Fibroblast of peridontal ligament (primary cell): ENCODE measurements around the gene BEND3.

ENCODE experiments used
- DNase-seq: peaks from one replicate; pipeline ENCODE4 v3.0.0-alpha.2; 2010; ENCODE audit errors: extremely low read depth

BEND3 gene

DNA sequence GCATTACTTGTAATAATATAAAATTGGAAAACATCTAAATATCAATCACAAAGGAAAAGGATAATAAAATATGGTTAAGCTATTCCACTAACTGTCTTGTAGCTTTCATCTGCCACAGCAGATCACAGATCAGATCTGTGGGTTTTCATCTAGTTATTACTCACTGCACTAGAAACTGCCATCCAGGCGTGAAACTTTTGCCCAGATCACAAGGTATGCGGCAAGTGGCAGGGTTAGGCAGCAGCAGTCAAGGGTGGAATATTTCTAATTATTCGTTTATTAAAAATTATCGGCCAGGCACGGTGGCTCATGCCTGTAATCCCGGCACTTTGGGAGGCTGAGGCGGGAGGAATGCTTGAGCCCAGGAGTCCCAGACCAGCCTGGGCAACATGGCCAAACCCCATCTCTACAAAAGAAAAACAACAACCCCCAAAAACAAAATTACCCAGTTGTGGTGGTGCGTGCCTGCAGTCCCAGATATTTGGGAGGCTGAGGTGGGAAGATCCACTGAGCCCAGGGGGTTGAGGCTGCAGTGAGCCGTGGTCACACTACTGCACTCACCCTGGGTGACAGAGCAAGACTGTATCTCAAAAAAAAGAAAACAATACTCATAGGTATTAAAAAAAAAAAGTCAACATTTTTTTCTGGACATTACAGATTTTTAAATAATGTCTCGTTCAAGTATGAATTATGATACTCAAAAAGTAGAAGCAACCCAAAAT is 32.1 kb downstream of the BEND3 start:
- DNase-seq = no peak

DNA sequence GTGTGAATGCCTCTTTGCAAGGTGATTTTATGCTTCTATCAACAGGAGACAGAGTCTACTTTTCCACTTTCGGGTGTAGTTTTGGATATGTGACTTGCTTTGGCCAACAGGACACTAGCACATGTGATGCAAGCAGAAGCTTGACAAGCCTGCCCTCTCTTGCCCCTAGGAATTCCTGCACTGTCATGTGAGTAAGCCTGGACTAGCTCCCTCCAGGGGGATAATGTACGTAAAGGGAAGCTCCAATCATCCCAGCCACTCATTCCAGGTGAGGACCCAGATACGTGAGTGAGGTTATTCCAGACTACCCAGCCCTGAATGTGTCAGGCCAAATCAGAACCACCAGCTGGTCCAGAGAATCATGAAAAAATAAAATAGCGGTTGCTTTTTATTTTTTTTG is 33.3 kb downstream of the BEND3 start:
- DNase-seq = no peak

DNA sequence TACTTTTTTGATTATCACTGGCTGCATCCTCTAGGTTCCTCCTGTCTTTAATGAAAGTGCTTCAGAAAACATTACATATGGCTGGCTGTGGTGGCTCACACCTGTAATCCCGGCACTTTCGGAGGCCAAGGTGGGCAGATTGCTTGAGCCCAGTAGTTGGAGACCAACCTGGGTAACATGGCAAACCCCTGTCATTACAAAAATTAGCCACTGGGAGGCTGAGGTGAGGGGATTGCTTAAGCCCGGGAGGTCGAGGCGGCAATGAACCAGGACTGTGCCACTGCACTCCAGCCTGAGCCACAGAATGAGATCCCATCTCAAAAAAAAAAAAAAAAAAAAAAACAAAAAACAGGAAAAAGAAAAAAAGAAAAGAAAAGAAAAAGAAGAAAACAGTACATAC is 35.3 kb downstream of the BEND3 start:
- DNase-seq = no peak

DNA sequence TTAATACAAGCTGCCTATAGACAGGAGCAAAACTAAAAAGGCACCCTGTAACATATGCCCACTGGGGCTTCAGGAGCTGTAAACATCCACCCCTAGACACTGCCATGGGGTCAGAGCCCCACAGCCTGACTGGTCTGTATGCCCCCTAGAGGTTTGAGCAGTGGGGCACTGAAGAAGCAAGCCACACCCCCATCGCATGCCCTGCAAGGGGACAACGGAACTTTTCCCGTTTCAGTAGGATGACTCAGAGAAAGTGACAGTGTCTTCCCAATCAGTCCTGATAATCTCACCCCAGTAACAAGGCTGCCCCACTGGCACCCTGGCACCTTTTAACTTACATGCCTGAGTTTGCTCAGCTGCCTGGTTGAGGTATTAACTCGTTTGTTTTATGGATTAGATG is 35.9 kb downstream of the BEND3 start:
- DNase-seq = no peak

DNA sequence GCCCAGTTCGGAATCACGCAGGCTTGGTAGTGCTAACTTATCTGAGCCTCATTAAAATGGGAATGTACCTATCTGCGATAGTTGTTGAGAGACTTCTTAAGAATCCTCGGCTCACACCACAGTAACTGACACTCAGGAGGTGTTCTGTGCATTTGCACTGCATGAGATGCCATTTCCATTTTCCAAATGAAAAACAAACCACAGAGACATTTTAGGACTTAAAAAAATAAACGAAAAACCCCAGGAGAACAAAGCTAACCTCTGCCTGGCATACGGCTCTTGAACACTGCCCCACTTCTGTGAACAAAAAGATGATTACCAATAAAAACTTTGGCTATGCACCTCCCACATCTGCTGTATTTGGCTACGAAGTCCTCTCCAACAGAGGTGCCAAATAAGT is 37.6 kb downstream of the BEND3 start:
- peak; percentile 18 for DNase-seq

DNA sequence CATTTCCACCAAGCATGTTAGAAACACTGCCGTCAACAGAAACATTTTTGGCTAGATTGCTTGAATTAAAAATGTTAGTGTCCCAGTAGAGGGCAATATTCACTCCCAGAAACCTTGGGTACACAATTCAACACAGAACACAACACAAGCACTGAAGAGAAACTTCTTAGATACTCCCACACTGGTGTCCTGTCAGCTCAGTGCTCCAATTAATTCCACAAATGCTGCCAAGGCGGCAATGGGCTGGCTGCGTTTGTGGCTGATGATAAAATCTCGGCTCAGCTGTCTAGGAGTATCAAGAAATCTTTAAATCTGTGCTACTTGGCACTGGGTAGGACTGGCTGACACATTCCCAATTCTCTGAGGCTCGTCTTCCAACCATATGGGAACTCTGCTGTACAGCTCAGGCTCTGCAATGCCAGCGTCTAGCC is 39.3 kb downstream of the BEND3 start:
- peak; percentile 38 for DNase-seq

DNA sequence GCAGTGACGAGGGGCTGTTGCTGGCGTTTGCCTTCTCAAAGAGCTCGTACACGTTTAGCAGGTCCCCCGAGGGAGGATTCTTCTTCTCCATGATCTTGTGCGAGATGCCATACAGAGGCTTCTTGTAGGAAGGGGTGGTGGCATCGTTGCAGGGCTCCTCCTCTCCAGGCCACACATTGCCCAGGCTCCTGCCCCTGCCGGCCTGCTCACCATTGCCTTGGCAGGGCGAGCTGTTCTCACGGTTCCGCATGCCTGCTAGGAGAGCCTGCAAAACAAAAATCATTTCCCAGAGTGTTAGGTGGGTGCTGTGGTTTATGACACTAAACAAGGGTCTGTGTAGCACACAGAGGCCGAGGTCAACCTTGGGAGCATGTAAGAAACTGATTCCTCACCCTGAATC is 44.6 kb downstream of the BEND3 start:
- DNase-seq = no peak

DNA sequence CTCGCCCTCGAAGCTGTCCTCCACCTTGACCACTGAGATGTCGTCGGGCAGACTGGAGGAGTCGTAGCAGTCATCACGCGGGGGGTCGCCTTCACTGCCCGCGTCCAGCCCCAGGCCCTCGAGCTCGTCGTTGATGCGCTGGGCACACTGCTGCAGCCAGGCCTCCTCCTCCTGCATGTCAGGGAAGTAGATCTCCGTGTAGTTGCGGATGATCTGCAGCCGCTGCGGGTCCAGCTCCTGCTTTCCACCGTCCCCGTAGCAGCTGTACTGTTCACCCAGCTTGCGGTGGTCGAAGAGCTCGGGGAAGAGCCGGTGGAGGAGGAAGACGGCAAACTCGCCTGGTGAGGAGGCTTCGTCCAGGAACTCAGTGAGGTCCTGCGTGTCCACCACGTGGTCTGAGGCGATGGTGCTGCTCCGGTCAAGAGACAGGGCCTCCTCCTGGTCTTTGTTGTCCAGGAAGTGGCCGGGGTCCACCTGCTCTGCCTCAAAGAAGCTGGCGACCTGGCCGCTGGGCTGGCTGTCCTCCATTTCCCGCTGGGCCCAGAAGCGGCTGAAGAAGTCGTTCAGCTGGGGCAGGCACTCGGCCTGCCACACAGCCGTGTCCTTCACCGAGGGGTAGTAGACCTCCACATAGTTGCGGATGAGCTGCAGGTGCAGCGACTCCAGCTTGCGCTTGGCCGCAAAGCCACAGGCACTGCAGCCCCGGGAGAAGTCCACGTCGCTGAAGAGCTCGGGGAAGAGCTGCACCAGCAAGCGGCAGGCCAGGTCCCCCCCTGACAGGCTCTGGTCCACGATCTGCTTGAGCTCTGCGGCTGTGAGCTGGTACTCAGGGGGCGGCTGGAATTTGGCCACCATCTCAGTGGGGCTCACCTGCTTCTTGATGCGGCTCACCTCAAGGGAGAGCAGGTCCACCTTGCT is 45.4 kb downstream of the BEND3 start:
- DNase-seq = no peak

DNA sequence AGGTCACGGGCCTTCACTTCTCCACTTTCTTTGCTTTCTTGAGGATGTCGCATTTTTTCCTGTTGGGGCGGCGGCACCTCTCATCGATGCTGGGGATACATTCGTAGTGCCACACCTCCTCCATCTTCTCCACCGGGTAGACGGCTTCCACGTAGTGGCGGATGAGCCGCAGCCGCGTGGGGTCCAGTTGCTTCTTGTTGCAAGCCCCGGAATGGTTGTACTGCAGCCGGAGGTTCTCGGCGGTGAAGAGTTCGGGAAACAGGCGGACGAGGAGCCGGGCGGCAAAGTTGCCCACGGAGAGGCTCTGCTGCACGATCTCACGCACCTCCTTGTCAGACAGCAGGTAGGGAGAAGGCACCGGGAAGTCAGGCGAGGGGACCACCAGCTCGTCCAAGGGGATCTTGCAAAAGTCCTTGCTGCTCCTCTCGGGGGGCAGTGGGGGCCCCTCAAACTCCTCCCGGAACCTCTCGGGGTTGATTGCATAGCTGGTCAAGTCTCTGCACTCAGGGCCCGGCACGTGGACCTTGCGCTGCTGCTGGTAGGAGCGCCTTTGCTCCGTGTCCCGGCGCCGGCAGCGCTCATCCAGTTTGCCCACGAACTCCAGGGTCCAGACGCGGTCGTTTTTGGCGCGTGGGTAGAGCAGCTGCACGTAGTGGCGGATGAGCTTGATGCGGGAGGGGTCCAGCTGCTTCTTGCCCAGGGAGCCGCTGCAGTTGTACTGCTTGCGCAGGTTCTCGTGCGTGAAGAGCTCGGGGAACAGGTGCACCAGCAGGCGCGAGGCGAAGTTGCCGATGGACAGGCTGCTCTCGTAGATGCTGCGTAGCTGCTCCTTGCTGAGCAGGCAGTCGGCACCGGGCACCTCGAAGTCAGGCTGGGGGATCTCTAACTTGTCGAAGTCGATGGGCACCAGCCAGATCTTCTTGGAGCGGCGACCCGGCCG is 46.4 kb downstream of the BEND3 start:
- DNase-seq = no peak

DNA sequence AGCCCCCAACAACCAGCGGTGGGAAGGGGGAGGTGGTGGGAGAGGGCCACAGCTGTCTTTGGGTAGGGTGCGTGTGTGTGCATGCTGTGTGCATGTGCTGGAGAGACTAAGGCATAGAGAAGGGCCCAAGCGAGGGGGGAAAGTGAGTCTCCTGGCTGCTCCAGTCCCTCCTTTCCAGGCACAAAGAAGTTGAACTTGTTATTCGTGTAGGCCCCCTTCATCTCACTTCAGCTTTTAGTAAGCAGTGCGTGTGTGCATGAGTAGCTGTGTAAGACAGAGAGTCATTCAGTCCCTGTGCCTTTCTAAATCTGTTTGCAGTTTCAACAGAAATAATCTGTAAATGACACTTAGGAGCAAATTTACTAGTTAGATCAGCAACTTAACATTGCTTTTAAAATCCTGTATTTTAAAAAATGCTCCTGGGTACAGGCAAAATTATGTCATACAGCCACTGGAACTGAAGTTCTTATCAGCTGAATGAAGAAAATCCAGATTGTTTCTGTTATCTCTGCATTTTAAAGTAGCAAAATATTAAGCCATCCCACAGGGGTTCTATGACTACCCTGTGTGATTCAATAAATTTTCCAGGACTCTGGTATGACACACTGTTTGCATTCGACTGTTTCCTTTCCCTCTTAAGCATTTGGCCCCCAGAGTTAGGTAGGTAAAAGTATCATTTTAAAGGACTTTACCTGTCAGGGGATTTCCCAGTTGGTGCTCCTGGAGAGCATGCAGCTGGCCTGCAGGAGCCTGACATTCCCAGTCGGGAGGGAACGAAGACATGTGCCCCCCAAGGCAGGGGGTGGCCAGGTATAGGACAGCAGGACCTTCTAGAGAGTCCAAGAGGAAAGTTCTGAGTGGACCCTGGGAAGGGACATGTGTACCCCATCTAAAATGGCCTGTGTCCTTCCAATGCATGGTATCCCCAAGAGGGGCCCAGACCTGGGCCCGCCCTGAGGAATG is 48.3 kb downstream of the BEND3 start:
- no peak for DNase-seq

DNA sequence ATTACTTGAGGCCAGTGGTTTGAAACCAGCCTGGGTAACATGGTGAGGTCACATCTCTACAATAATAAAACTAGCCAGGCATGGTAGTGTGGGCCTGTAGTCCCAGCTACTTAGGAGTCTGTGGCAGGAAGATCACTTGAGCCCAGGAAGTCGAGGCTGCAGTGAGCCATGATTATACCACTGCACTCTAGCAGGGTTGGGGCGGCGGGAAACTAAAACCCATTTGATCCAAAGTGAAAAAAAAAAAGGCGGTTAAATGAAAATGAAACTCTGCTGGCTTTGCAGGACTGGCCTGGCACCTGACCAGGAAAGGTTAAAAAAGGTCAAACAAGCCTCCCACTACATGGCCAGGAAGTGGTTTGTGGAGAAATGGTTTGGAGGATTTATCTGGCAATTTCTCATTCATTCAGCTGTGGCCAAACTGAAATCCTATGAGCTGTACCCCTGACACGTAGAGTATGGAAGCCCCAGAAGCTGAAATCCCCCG is 50.7 kb downstream of the BEND3 start:
- peak; percentile 83 for DNase-seq

DNA sequence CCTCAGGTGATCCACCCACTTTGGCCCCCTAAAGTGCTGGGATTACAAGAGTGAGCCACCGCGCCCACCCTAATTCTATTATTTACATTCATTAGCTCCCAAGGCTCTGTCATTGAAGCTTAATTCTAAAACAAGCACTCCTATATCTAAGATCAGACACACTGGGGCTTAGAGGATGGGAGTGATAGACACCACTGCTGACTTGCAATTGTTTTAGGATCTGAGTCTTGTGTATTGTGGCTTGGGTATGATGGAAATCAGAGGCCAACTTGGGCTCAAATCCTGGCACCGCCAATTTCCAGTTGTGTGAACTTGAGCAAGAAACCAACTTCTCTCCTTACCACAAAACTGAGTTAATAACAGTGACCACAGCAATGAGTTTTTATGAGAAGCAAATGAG is 52.6 kb downstream of the BEND3 start:
- no peak for DNase-seq

DNA sequence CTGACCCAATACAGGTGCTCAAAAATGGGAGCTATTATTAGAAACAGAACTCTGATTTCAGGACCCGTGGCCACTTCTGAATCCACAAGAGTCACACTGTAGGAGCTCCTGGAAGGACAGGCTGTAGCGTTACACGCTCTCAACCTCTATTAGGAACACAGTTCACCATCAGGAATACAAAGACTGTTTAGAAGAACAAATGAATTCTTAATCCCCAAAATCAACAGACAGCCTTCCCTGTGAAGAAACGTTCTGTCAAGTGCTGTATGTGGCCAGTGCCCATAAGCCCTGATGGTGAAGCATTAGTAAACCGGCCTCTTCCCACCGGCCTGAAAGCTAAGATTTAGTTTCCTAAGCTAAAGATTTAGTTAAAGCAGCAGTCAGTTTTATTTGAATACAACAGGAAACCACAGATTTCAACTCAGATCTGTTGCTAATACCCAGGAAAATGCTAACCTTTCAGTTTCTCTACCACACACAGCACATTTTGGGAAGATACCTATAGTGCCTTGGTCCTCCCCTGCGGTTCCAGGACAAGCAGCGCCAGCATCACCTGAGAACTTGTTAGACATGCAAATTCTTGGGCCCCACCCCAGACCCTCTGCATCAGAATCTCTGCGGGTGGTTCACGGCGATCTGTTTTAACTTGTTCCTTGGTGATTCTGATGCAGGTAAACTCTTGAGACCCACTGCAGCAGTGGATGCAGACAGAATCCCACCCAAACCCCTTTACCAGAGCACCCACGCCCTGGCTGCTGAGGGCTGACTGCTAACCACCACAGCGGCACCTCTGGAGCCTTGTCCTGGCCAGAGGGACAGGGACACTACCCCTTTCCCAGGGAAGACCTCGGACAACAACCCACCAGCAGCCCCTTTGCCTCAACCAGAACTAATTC is 53.9 kb downstream of the BEND3 start:
- DNase-seq = no peak

DNA sequence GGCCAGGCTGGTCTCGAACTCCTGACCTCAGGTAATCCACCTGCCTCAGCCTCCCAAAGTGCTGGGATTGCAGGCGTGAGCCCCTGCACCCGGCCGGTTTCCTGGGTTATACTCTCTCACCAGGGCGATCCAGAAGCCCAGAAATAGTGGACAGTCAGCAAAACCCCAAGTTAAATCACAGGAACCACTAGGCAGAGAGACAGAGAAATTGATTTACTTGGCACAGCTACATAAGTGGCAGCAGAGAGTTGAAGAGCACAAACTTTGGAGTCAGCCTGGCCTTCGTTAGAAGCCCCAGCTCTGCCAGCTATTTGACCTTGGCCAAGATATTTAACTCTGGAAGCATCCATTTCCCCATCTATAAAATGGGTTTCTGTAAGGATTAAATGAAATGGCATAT is 54.6 kb downstream of the BEND3 start:
- no peak for DNase-seq

DNA sequence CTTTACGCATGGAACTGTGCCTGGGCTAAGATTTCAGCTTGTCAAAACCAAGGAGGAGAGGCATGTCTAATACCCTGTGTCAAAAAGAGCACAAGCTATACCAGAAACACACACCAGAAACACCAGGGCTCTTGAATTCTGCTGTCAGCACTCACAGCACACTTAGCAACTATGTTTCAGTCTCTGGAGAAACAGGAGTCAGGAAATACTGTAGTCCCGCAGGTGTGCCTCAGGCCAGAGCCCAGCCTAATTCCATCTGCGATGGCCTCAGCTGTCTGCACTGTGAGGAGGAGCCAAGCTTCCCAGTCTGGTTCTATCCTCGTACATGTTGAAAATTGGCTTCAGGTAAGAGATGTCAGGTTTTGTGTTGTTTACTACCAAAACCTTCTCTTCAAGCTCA is 55.7 kb downstream of the BEND3 start:
- no peak for DNase-seq

DNA sequence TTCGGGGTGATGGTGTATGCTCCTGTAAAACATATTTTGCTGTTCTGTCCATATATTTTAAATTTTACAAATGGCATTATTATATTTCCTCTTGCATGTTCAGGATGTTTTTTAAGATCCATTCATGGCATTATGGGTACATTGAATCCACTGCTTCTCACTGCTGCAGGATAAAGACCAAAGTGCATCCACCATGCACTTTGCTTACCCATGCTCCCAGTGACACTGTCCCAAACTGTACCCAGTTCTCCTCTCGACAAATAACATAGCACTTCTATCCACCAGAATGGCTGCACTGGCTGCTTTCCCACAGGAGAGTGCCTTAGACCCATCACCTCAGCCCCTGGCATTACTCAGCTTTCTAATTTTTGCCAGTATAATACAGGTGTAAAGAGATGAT is 57.6 kb downstream of the BEND3 start:
- DNase-seq = no peak

DNA sequence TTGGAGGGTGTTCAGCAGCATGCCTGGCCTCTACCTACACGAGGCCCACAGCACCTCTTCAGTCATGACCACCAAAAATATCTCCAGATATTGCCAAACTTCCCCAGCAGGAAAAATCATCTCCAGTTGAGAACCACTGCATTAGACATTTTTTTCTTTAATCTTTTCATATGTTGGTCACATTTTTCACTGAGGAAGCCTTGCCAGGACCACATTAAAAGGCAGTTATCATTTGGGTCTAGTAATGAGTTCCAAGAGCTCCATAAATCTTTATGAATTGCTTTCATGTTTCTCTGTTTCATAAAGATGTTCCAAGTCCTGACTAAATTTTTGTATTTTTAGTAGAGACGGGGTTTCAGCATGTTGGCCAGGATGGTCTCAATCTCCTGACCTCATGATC is 58.5 kb downstream of the BEND3 start:
- DNase-seq = no peak

DNA sequence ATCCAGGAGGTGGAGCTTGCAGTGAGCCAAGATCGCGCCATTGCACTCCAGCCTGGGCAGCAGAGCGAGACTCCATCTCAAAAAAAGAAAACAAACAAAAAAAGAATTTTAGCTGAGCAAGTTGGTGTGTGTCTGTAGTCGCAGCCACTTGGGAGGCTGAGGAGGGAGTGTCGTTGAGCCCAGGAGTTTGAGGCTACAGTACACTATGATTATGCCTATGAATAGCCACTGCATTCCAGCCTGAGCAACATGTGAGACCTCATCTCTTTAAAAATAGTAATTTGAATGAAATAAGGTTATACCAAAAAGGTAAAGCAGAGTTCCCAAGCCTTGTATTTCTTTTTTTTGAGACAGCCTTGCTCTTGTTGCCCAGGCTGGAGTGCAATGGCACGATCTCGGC is 67.5 kb downstream of the BEND3 start:
- no peak for DNase-seq

DNA sequence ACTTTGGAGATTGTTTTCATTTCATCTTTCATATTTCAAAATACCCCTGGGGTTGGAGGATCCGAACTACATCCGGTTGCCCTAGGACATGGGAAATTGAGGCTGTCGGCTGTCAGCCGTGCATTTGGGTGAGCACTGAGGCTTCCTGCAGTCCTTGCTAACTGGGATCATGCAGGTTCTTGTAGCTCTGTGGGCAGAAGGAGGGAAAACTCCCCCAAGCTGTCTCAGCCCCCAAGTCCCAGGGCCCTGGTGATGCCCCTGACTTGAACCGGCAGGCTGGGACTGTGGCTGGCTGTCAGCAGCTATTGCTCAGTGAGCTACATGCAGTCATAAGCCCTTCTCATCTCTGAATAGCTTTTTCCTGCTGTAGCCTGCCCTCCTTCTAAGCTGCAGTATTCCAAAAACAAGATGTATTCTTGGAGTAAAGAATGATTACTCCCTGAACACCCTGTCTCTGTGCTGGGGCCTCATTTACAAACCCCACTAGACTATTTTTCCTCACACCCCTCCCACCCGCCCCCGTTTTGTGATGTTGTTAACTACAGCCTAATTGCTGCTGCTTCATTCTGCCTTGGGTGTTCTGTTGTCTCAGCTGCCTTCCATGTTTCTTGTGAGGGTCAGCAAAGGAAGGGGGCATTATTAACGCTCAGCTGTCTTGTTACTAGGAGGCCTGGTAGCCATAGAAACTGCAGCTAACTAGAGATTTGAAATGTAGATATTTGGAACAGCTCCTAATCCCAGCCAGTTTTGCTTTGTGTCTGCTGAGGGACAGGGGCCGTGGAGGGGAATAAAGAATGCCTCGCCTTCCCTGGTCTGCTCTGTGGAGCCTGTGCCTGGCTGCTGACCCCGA is 69.3 kb downstream of the BEND3 start:
- DNase-seq = no peak
